Naive thymus-derived CD8-positive, alpha-beta T cell (primary cell): ENCODE results near the gene WRNIP1. TPM values are rescaled to one million over a fixed set of nuclear protein-coding genes. Genes with fewer than 3 reads are reported as not detected.
"Not testable (repeated sequence)": the region's sequence is repeated elsewhere in the genome, so short reads cannot be mapped to it uniquely, and the experiment has no call there.

Source experiments
- ATAC-seq, 2 donors: fragments of 150-1000 bp; cut with Tn5 transposase in 1 of 2; sonication (Bioruptor Pico), chemical (Tn5 transposase) in 1 of 2; 1 replicate in 1 of 2; 2 replicates in 1 of 2; pipeline ENCODE4 v1.10.0; 2021; ENCODE audit warnings: mild to moderate bottlenecking in 2 of 2, moderate library complexity in 2 of 2
- POLR2A ChIA-PET: fragments of 350-600 bp; sonication (Branson Sonifier 250); formaldehyde crosslinking; loops from one replicate; lab custom pipeline; 2021; ENCODE audit warnings: antibody characterized with exemption; lab: Charles Lee
- DNase-seq, 10 donors: peaks; one replicate each; pipeline versions ENCODE4 v3.0.0 to v3.0.0-alpha.2; 2020 to 2022
- H3K27ac Mint-ChIP-seq, 10 donors: one replicate each; pipeline ENCODE4 v1.8.0; 2020 to 2022; ENCODE audit warnings: mild to moderate bottlenecking in 10 of 10, mixed read lengths in 10 of 10, moderate library complexity in 4 of 10, inconsistent platforms in 1 of 10
- H3K27me3 Mint-ChIP-seq, 5 donors: one replicate each; pipeline ENCODE4 v1.8.0; 2021 to 2022; ENCODE audit warnings: mixed read lengths in 5 of 5
- H3K36me3 Mint-ChIP-seq, 3 donors: one replicate each; pipeline ENCODE4 v1.8.0; 2020 to 2022; ENCODE audit warnings: mixed read lengths in 3 of 3, mild to moderate bottlenecking in 2 of 3, inconsistent platforms in 1 of 3
- H3K4me1 Mint-ChIP-seq, 4 donors: one replicate each; pipeline ENCODE4 v1.8.0; 2021 to 2022; ENCODE audit warnings: mixed read lengths in 4 of 4
- H3K4me3 Mint-ChIP-seq, 10 donors: one replicate each; pipeline ENCODE4 v1.8.0; 2020 to 2022; ENCODE audit warnings: mild to moderate bottlenecking in 10 of 10, mixed read lengths in 10 of 10, moderate library complexity in 6 of 10, inconsistent platforms in 1 of 10
- H3K9me3 Mint-ChIP-seq, 9 donors: one replicate each; pipeline ENCODE4 v1.8.0; 2020 to 2022; ENCODE audit warnings: mixed read lengths in 9 of 9, mild to moderate bottlenecking in 3 of 9, inconsistent platforms in 1 of 9, moderate library complexity in 1 of 9
- polyA plus RNA-seq, 3 donors: library from polyadenylated mRNA; unstranded; fragments of 300-500 nt; fragmentation: Illumina TruSeq; gene quantifications; one replicate each; pipeline ENCODE4 v1.2.3, GENCODE V29; 2021
- total RNA-seq, 8 experiments: library from RNA in 2 of 8; stranded (reverse) in 2 of 8; gene quantifications; one replicate each; pipeline ENCODE4 v1.2.3 and lab custom pipeline; 2021 to 2026

The WRNIP1 gene
- total and polyA plus RNA-seq, 5 experiments from 2014 or later = 33.1 to 61.0 (median 42.0) TPM

- H3K9me3 Mint-ChIP-seq = no peaks in the 10 kb centered on the region
- no peaks in the 10 kb centered on the region for H3K36me3 Mint-ChIP-seq
- no peak overlapping the region for H3K4me3 Mint-ChIP-seq
- POLR2A ChIA-PET = no interaction called here
- H3K27ac Mint-ChIP-seq = no peak overlapping the region
- DNase-seq = no peak
- H3K27me3 Mint-ChIP-seq = peaks cover 0 to 10% (median 3%) of the 10 kb centered on the region in 5 donors
- peaks cover under 1 to 8% (median 4%) of the 10 kb centered on the region in 4 donors for H3K4me1 Mint-ChIP-seq
- no peak for ATAC-seq
Observed at GRCh38 chr6:2754911-2755310, 10.3 kb upstream of the WRNIP1 start.

GRCh38 chr6:2755456-2755855 is 9.7 kb upstream of the WRNIP1 start:
- H3K36me3 Mint-ChIP-seq = no peaks in the 10 kb centered on the region
- peaks cover 0 to 5% (median 3%) of the 10 kb centered on the region in 5 donors for H3K27me3 Mint-ChIP-seq
- DNase-seq = no peak
- no peak overlapping the region for H3K27ac Mint-ChIP-seq
- no peak for ATAC-seq
- H3K9me3 Mint-ChIP-seq = no peaks in the 10 kb centered on the region
- POLR2A ChIA-PET = no interaction called here
- H3K4me1 Mint-ChIP-seq = peaks cover 0 to 6% (median 3%) of the 10 kb centered on the region in 4 donors
- no peak overlapping the region for H3K4me3 Mint-ChIP-seq

- POLR2A ChIA-PET = no interaction called here
- DNase-seq (no peak), ATAC-seq (no peak)
- Mint-ChIP-seq H3K27me3 (peaks cover 0 to 4% (median 0%) of the 10 kb centered on the region in 5 donors), H3K36me3 (no peaks in the 10 kb centered on the region), H3K9me3 (no peaks in the 10 kb centered on the region), H3K27ac (no peak overlapping the region), H3K4me3 (no peak overlapping the region), H3K4me1 (peaks cover 0 to 13% (median 9%) of the 10 kb centered on the region in 4 donors)
Observed at GRCh38 chr6:2756241-2756640, 9.0 kb upstream of the WRNIP1 start.

- POLR2A ChIA-PET = no interaction called here
- Mint-ChIP-seq H3K4me1 (peaks cover 0 to 16% (median 11%) of the 10 kb centered on the region in 4 donors), H3K36me3 (no peaks in the 10 kb centered on the region), H3K9me3 (no peaks in the 10 kb centered on the region), H3K27ac (no peak overlapping the region), H3K27me3 (peaks cover 0 to 4% (median 0%) of the 10 kb centered on the region in 5 donors), H3K4me3 (no peak overlapping the region)
- ATAC-seq = no peak
- DNase-seq = no peak
Observed at GRCh38 chr6:2756687-2757224, 8.4 kb upstream of the WRNIP1 start.

- Mint-ChIP-seq H3K4me3 (no peak overlapping the region), H3K4me1 (peaks cover 0 to 12% (median 10%) of the 10 kb centered on the region in 4 donors), H3K27ac (no peak overlapping the region), H3K9me3 (no peaks in the 10 kb centered on the region), H3K36me3 (no peaks in the 10 kb centered on the region), H3K27me3 (peaks cover 0 to 3% (median 0%) of the 10 kb centered on the region in 5 donors)
- ATAC-seq (no peak), DNase-seq (no peak)
- POLR2A ChIA-PET = interaction anchor here (0.5 kb wide), 1 partner anchor 242 kb away, joined by 4 read pairs; no protein-coding TSS in a partner anchor
Observed at GRCh38 chr6:2758980-2759379, 6.2 kb upstream of the WRNIP1 start.

- POLR2A ChIA-PET = no interaction called here
- DNase-seq = peak in 3 of 10 donors; percentile 39 to 54 (median 54)
- peak overlapping the region in 9 of 10 donors; percentile 37 to 89 (median 80) for H3K27ac Mint-ChIP-seq
Observed at GRCh38 chr6:2760882-2761842, 4.0 kb upstream of the WRNIP1 start.

GRCh38 chr6:2762868-2763267 is 2.3 kb upstream of the WRNIP1 start:
- POLR2A ChIA-PET = interaction anchor here (0.6 to 1.3 kb wide), 2 partner anchors 9 to 75 kb away, joined by 3 read pairs; no protein-coding TSS in a partner anchor
- H3K4me3 Mint-ChIP-seq = peak overlapping the region in 1 of 10 donors; percentile 14
- peak in 1 of 10 donors; percentile 65 for DNase-seq
- H3K9me3 Mint-ChIP-seq, H3K27me3 Mint-ChIP-seq, H3K36me3 Mint-ChIP-seq, ATAC-seq: not testable (repeated sequence)
- H3K4me1 Mint-ChIP-seq = peaks cover 6 to 35% (median 31%) of the 10 kb centered on the region in 4 donors
- peak overlapping the region in 5 of 10 donors; percentile 10 to 62 (median 41) for H3K27ac Mint-ChIP-seq

More at GRCh38 chr6:2760882-2761842, 4.0 kb upstream of the WRNIP1 start:
- no peaks in the 10 kb centered on the region for H3K36me3 Mint-ChIP-seq
- peaks cover 0 to 2% (median 0%) of the 10 kb centered on the region in 5 donors for H3K27me3 Mint-ChIP-seq
- no peaks in the 10 kb centered on the region for H3K9me3 Mint-ChIP-seq
- peak overlapping the region; percentile 63 to 85 (median 81) for H3K4me3 Mint-ChIP-seq
- no peak for ATAC-seq
- peaks cover 0 to 19% (median 18%) of the 10 kb centered on the region in 4 donors for H3K4me1 Mint-ChIP-seq

GRCh38 chr6:2763345-2763841 is 1.8 kb upstream of the WRNIP1 start:
- Mint-ChIP-seq H3K27me3 (no peaks in the 10 kb centered on the region), H3K36me3 (no peaks in the 10 kb centered on the region), H3K27ac (peak overlapping the region in 6 of 10 donors; percentile 67 to 100 (median 98)), H3K4me3 (peak overlapping the region in 2 of 10 donors; percentile 94 to 95), H3K4me1 (peaks cover 9 to 40% (median 36%) of the 10 kb centered on the region in 4 donors), H3K9me3 (no peaks in the 10 kb centered on the region)
- DNase-seq (no peak), ATAC-seq (no peak)
- POLR2A ChIA-PET = interaction anchor here (0.6 to 4.4 kb wide), 4 partner anchors 10 to 226 kb away, joined by 3 to 38 read pairs (median 3); no protein-coding TSS in a partner anchor

- Mint-ChIP-seq H3K9me3 (no peaks in the 10 kb centered on the region), H3K4me1 (peaks cover 13 to 46% (median 42%) of the 10 kb centered on the region in 4 donors), H3K36me3 (no peaks in the 10 kb centered on the region), H3K4me3 (peak overlapping the region; percentile 88 to 97 (median 95)), H3K27ac (peak overlapping the region; percentile 94 to 100 (median 98)), H3K27me3 (no peaks in the 10 kb centered on the region)
- POLR2A ChIA-PET = interaction anchor here (0.8 to 4.4 kb wide), 4 partner anchors 12 to 225 kb away, joined by 3 to 38 read pairs (median 3); no protein-coding TSS in a partner anchor
- DNase-seq = peak in 1 of 10 donors; percentile 65
- ATAC-seq = no peak
Observed at GRCh38 chr6:2763876-2764540, 1.2 kb upstream of the WRNIP1 start.

GRCh38 chr6:2764610-2765165 is 505 bp upstream of the WRNIP1 start:
- peak; percentile 60 to 63 for ATAC-seq
- Mint-ChIP-seq H3K9me3 (no peaks in the 10 kb centered on the region), H3K4me3 (peak overlapping the region; percentile 88 to 97 (median 95)), H3K27me3 (no peaks in the 10 kb centered on the region), H3K4me1 (peaks cover 13 to 50% (median 45%) of the 10 kb centered on the region in 4 donors), H3K27ac (peak overlapping the region; percentile 94 to 100 (median 98)), H3K36me3 (peaks cover 0 to 3% (median 0%) of the 10 kb centered on the region in 3 donors)
- peak in 9 of 10 donors; percentile 25 to 89 (median 75) for DNase-seq
- POLR2A ChIA-PET = interaction anchor here (0.8 to 4.4 kb wide), 19 partner anchors 11 to 1371 kb away, joined by 3 to 38 read pairs (median 3); partner anchors contain the start of genes ECI2, NQO2, RIPK1 and SERPINB1

- POLR2A ChIA-PET = interaction anchor here (0.5 to 4.4 kb wide), 29 partner anchors 8 to 1369 kb away, joined by 3 to 38 read pairs (median 4); partner anchors contain the start of genes BPHL, ECI2, MYLK4 and NQO2
- Mint-ChIP-seq H3K36me3 (peaks cover 0 to 17% (median 3%) of the 10 kb centered on the region in 3 donors), H3K4me3 (peak overlapping the region; percentile 84 to 95 (median 90)), H3K27ac (peak overlapping the region; percentile 54 to 98 (median 90)), H3K9me3 (no peaks in the 10 kb centered on the region), H3K4me1 (peaks cover 22 to 56% (median 51%) of the 10 kb centered on the region in 4 donors), H3K27me3 (no peaks in the 10 kb centered on the region)
- ATAC-seq (no peak), DNase-seq (peak in 2 of 10 donors; percentile 32 to 63)
Observed at GRCh38 chr6:2765896-2766766, 938 bp downstream of the WRNIP1 start.
